Trophoblast cell (in vitro differentiated cells and primary cell): ENCODE results near the gene FFAR3.

Experiments used
- DNase-seq, 2 donors: peaks; one replicate each; pipeline ENCODE4 v3.0.0-alpha.2; 2016
- H2AFZ ChIP-seq: 2 replicates; pipeline ENCODE4 v1.6.1; 2013; ENCODE audit warnings: low read length, moderate library complexity, mild to moderate bottlenecking; ENCODE audit not compliant: insufficient read depth, poor library complexity
- H2AK5ac ChIP-seq: 2 replicates; pipeline ENCODE4 v1.6.1; 2013; ENCODE audit warnings: mild to moderate bottlenecking, low read length
- H2BK120ac ChIP-seq: 2 replicates; pipeline ENCODE4 v1.6.1; 2013; ENCODE audit warnings: low read length, mild to moderate bottlenecking, moderate library complexity; ENCODE audit not compliant: insufficient read depth, poor library complexity
- H2BK12ac ChIP-seq: 2 replicates; pipeline ENCODE4 v1.6.1; 2013; ENCODE audit warnings: mild to moderate bottlenecking, low read length, moderate library complexity
- H2BK5ac ChIP-seq: 2 replicates; pipeline ENCODE4 v1.6.1; 2013; ENCODE audit warnings: low read length, low read depth, moderate library complexity, mild to moderate bottlenecking; ENCODE audit not compliant: poor library complexity
- H3K14ac ChIP-seq: 2 replicates; pipeline ENCODE4 v1.6.1; 2013; ENCODE audit warnings: mild to moderate bottlenecking, low read length
- H3K18ac ChIP-seq: 2 replicates; pipeline ENCODE4 v1.6.1; 2013; ENCODE audit warnings: mild to moderate bottlenecking, low read length
- H3K23ac ChIP-seq: 2 replicates; pipeline ENCODE4 v1.6.1; 2013; ENCODE audit warnings: low read length
- H3K27ac ChIP-seq: 2 replicates; pipeline ENCODE4 v1.5.1; 2013; ENCODE audit warnings: low read depth, mild to moderate bottlenecking, inconsistent platforms, low read length, moderate library complexity
- H3K27me3 ChIP-seq: 2 replicates; pipeline ENCODE4 v1.6.1; 2013; ENCODE audit warnings: inconsistent platforms, mild to moderate bottlenecking, low read length, moderate library complexity; ENCODE audit not compliant: insufficient read depth
- H3K36me3 ChIP-seq, 2 experiments: 1 replicate in 1 of 2; 2 replicates in 1 of 2; pipeline ENCODE4 v1.6.1; 2013; ENCODE audit warnings: low read length in 2 of 2, mild to moderate bottlenecking in 2 of 2, moderate library complexity in 1 of 2; ENCODE audit not compliant: insufficient read depth in 2 of 2, control insufficient read depth in 1 of 2
- H3K4ac ChIP-seq: 2 replicates; pipeline ENCODE4 v1.6.1; 2013; ENCODE audit warnings: low read depth, mild to moderate bottlenecking, low read length, moderate library complexity
- H3K4me1 ChIP-seq, 2 experiments: 1 replicate in 1 of 2; 2 replicates in 1 of 2; pipeline ENCODE4 v1.6.1; 2013; ENCODE audit warnings: low read length in 2 of 2, mild to moderate bottlenecking in 2 of 2, moderate library complexity in 1 of 2; ENCODE audit not compliant: insufficient read depth in 2 of 2, control insufficient read depth in 1 of 2
- H3K4me2 ChIP-seq: 2 replicates; pipeline ENCODE4 v1.6.1; 2013; ENCODE audit warnings: inconsistent platforms, mild to moderate bottlenecking, low read length, moderate library complexity
- H3K4me3 ChIP-seq: 2 replicates; pipeline ENCODE4 v1.5.1; 2013; ENCODE audit warnings: mild to moderate bottlenecking, low read depth, low read length, inconsistent platforms
- H3K79me1 ChIP-seq: one replicate; pipeline ENCODE4 v1.6.1; 2013; ENCODE audit warnings: low read length
- H3K79me2 ChIP-seq: 2 replicates; pipeline ENCODE4 v1.6.1; 2013; ENCODE audit warnings: low read length, mild to moderate bottlenecking; ENCODE audit not compliant: control insufficient read depth, insufficient read depth, poor library complexity
- H3K9ac ChIP-seq: 2 replicates; pipeline ENCODE4 v1.6.1; 2013; ENCODE audit warnings: mild to moderate bottlenecking, low read length
- H3K9me3 ChIP-seq: 2 replicates; pipeline ENCODE4 v1.6.1; 2013; ENCODE audit warnings: low read depth, mild to moderate bottlenecking, control low read depth, inconsistent platforms, low read length; ENCODE audit not compliant: insufficient read depth
- H4K12ac ChIP-seq: 2 replicates; pipeline ENCODE4 v1.6.1; 2013; ENCODE audit warnings: low read depth, mild to moderate bottlenecking, low read length, moderate library complexity
- H4K8ac ChIP-seq: 2 replicates; pipeline ENCODE4 v1.6.1; 2013; ENCODE audit warnings: low read depth, mild to moderate bottlenecking, low read length, moderate library complexity
- H4K91ac ChIP-seq: one replicate; pipeline ENCODE4 v1.6.1; 2013; ENCODE audit warnings: low read depth, mild to moderate bottlenecking, low read length, moderate library complexity
- WGBS: extraction: QIAGEN DNeasy Blood & Tissue Kit; methylation state at CpG from one replicate; pipeline ENCODE4 v1.1.7; 2013; ENCODE audit warnings: missing lambda C conversion rate; ENCODE audit not compliant: insufficient read length, insufficient coverage; ENCODE audit errors: extremely low coverage; 5-methylcytosine and 5-hydroxymethylcytosine counted together

FFAR3 gene

DNA sequence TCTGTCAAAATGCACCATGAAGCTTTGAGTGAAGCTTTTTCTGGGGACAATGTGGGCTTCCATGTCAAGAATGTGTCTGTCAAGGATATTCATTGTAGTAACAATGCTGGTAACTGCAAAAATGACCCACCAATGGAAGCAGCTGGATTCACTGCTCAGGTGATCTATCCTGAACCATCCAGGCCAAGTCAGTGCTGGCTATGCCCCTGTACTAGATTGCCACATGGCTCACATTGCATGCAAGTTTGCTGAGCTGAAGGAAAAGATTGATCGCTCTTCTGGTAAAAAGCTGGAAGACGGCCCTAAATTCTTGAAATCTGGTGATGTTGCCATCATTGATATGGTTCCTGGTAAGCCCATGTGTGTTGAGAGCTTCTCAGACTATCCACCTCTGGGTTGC is 25.3 kb downstream of the FFAR3 start:
- Histone ChIP-seq H3K79me1 (no peaks in the 10 kb centered on the region), H3K9me3 (peaks cover 12% of the 10 kb centered on the region), H3K4me3 (no peak overlapping the region), H2BK120ac (no peak overlapping the region), H2BK5ac (no peak overlapping the region), H3K18ac (no peak overlapping the region), H4K12ac (no peak overlapping the region), H3K27me3 (no peaks in the 10 kb centered on the region), H3K36me3 (no peaks in the 10 kb centered on the region), H2BK12ac (no peak overlapping the region), H3K4me2 (no peak overlapping the region), H4K91ac (no peak overlapping the region), H3K79me2 (no peaks in the 10 kb centered on the region), H3K9ac (no peak overlapping the region), H2AFZ (no peak overlapping the region), H3K27ac (no peak overlapping the region), H4K8ac (no peak overlapping the region), H2AK5ac (no peak overlapping the region), H3K4ac (no peak overlapping the region), H3K14ac (no peak overlapping the region), H3K4me1 (no peaks in the 10 kb centered on the region), H3K23ac (no peak overlapping the region)
- DNase-seq: peak in 1 of 2 donors; percentile 41
- WGBS: no CpG with 5 or more reads among the region's 2 CpGs

DNA sequence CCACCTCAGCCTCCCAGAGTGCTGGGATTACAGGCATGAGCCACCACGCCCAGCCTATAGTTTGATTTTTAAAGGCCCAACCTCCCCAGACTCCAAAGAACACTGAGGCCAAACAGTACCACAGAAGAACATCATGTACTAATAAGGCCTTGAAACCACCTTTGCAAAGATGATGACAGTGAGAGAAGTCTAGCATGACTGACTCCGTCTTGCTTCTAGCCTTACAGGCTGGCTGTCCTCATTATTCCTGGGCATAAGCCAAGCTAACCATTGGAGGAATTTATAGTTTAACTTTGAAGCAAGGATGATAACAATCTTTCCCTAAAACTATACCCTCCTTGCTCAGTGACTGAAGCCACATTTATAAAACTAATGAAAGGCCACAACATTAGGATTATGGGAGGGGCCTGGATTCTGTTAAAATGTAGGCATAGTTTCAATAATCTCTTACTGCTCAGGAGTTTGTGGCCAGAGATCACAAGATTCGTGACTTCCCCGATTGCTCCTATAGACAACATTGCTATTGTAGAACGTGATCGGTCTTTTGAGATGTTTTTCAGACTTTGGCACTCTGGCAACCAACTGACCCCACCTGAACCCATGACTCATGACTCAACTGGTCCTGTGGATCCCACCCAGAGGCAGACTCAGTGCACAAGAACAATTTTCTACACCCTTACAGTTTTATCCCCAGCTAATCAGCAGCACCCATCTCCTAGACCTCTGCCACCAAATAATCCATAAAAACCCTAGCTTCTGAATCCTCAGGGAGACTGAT is 30.2 kb downstream of the FFAR3 start:
- Histone ChIP-seq H3K9ac (no peak overlapping the region), H3K4me3 (no peak overlapping the region), H4K12ac (no peak overlapping the region), H3K79me1 (no peaks in the 10 kb centered on the region), H4K91ac (no peak overlapping the region), H2AK5ac (no peak overlapping the region), H3K4me2 (no peak overlapping the region), H3K36me3 (no peaks in the 10 kb centered on the region), H2BK5ac (no peak overlapping the region), H2BK120ac (no peak overlapping the region), H3K4ac (no peak overlapping the region), H3K27ac (no peak overlapping the region), H3K23ac (no peak overlapping the region), H3K27me3 (no peaks in the 10 kb centered on the region), H3K18ac (no peak overlapping the region), H3K79me2 (no peaks in the 10 kb centered on the region), H4K8ac (no peak overlapping the region), H3K14ac (no peak overlapping the region), H3K4me1 (no peaks in the 10 kb centered on the region), H2BK12ac (no peak overlapping the region), H3K9me3 (peaks cover 10% of the 10 kb centered on the region), H2AFZ (no peak overlapping the region)
- no CpG with 5 or more reads among the region's 6 CpGs for WGBS
- DNase-seq: no peak

DNA sequence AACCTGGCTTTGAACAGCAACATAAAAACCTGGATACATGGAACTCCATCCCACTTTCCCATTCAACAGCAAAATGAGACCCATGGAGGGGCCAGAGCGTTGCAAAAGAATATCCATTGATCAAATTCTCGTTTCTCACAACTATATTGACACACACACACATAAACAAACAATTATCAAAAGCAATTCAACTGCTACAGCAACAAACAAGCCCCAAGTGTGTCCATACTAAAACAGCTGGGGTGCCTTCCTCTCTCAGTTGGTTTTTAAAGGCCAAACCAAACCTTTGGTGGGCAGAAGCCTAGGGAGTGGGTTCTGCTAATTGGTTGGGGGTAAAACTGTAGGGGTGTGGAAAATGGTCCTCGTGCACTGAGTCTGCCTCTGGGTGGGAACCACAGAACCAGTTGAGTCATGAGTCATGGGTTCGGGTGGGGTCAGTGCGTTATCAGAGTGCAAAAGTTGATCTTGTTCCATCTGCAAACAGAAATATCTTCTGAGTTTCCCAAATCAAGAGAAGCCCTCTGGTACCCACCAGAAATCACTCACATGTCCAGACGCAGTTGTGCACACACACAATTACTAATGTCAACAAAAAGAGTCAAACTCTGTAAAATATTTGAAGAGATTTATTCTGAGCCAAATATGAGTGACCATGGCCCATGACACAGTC is 31.1 kb downstream of the FFAR3 start:
- no peak overlapping the region for H3K14ac ChIP-seq
- H2BK120ac ChIP-seq: no peak overlapping the region
- no peak overlapping the region for H3K9ac ChIP-seq
- DNase-seq: no peak
- no peak overlapping the region for H2AFZ ChIP-seq
- no peak overlapping the region for H2BK12ac ChIP-seq
- no peak overlapping the region for H3K4ac ChIP-seq
- H3K4me1 ChIP-seq: no peaks in the 10 kb centered on the region
- no peaks in the 10 kb centered on the region for H3K27me3 ChIP-seq
- no peaks in the 10 kb centered on the region for H3K79me1 ChIP-seq
- no peak overlapping the region for H3K27ac ChIP-seq
- no peak overlapping the region for H2BK5ac ChIP-seq
- no CpG with 5 or more reads among the region's 6 CpGs for WGBS
- H3K4me3 ChIP-seq: no peak overlapping the region
- no peaks in the 10 kb centered on the region for H3K36me3 ChIP-seq
- no peaks in the 10 kb centered on the region for H3K79me2 ChIP-seq
- H3K4me2 ChIP-seq: no peak overlapping the region
- no peak overlapping the region for H4K8ac ChIP-seq
- H3K23ac ChIP-seq: no peak overlapping the region
- H3K18ac ChIP-seq: no peak overlapping the region
- no peak overlapping the region for H4K91ac ChIP-seq
- peaks cover 8% of the 10 kb centered on the region for H3K9me3 ChIP-seq
- H2AK5ac ChIP-seq: no peak overlapping the region
- no peak overlapping the region for H4K12ac ChIP-seq

DNA sequence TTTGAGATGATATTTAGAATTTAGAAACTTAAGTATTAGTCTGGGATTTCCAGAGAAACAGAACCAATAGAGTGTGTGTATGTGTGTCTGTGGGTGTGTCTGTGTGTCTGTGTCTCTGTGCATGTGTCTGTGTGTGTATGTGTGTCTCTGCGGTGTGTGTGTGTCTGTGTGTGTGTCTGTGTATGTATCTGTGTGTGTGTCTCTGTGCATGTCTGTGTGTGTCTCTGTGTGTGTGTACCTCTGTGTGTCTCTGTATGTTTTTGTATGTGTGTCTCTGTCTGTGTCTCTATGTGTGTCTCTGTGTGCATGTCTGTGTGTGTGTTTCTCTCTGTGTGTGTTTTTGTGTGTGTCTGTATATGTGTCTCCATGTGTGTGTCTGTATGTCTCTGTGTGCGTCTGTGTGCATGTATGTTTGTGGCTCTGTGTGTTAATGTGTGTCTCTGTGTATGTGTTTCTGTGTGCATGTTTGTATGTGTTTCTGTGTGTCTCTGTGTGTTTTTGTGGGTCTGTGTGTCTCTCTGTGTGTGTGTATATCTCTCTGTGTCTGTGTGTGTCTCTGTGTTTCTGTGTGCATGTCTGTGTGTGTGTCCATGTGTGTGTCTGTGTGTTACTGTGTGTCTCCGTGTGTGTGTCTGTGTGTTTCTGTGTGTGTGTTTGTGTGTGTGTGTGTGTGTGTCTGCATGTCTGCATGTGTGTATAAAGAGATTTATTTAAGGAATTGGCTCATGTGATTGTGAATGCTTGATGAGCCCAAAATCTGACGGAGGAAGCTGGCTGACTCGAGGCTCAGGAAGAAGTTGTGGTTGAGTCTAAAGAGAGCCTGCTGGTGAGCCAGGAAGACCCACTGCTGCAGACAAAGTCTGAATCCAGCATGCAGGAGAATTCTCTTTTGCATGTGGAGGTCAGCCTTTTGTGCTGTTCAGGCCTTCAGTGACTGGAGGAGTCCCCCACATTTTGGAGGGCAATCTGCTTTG is 34.8 kb downstream of the FFAR3 start:
- no CpG with 5 or more reads among the region's 5 CpGs for WGBS

More for the DNA sequence above, 34.8 kb downstream of the FFAR3 start:
- no peaks in the 10 kb centered on the region for H3K79me1 ChIP-seq
- no peak overlapping the region for H3K18ac ChIP-seq
- H3K36me3 ChIP-seq: no peaks in the 10 kb centered on the region
- no peak overlapping the region for H4K91ac ChIP-seq
- H3K9me3 ChIP-seq: peaks cover 6% of the 10 kb centered on the region
- no peak overlapping the region for H2AFZ ChIP-seq
- no peak overlapping the region for H2AK5ac ChIP-seq
- H2BK5ac ChIP-seq: no peak overlapping the region
- peak overlapping the region; percentile 52 for H3K9ac ChIP-seq
- H3K4me3 ChIP-seq: peak overlapping the region; percentile 49
- H4K8ac ChIP-seq: no peak overlapping the region
- H3K79me2 ChIP-seq: no peaks in the 10 kb centered on the region
- no peak overlapping the region for H3K27ac ChIP-seq
- no peak overlapping the region for H3K4ac ChIP-seq
- no peak overlapping the region for H3K4me2 ChIP-seq
- H4K12ac ChIP-seq: no peak overlapping the region
- no peak overlapping the region for H2BK12ac ChIP-seq
- no peaks in the 10 kb centered on the region for H3K4me1 ChIP-seq
- H3K14ac ChIP-seq: no peak overlapping the region
- no peak for DNase-seq
- no peak overlapping the region for H2BK120ac ChIP-seq
- no peaks in the 10 kb centered on the region for H3K27me3 ChIP-seq
- peak overlapping the region; percentile 98 for H3K23ac ChIP-seq
